Measurements from ENCODE around the gene CACNA1S.
A peak's percentile ranks its signal among the peaks of the same experiment; 100 is the strongest.

CACNA1S gene

GRCh38 chr1:201089596-201089995, 22.6 kb downstream of the CACNA1S start:
- peak; percentile 71 for DNase-seq
- Histone ChIP-seq H3K27me3 (ENCODE audit: insufficient read depth, low read depth, severe bottlenecking) (no peaks in the 10 kb centered on the region), H3K36me3 (no peaks in the 10 kb centered on the region), H3K9me3 (ENCODE audit: severe bottlenecking) (no peaks in the 10 kb centered on the region), H3K27ac (peak overlapping the region; percentile 27), H3K4me3 (ENCODE audit: low read depth, low read length) (no peak overlapping the region)
- TF ChIP-seq CTCF (IDR thresholded peaks at IDR 0.05; ENCODE audit: low read depth, low read length) = no peak

GRCh38 chr1:201088901-201089525, 23.2 kb downstream of the CACNA1S start:
- H3K27ac ChIP-seq = peak overlapping the region; percentile 27
- no peak overlapping the region for H3K4me3 ChIP-seq (ENCODE audit: low read depth, low read length)
- DNase-seq = peak; percentile 86
- peak; percentile 85 for TF ChIP-seq CTCF (IDR thresholded peaks at IDR 0.05; ENCODE audit: low read depth, low read length)
- H3K9me3 ChIP-seq (ENCODE audit: severe bottlenecking) = no peaks in the 10 kb centered on the region
- H3K36me3 ChIP-seq = no peaks in the 10 kb centered on the region
- H3K27me3 ChIP-seq (ENCODE audit: insufficient read depth, low read depth, severe bottlenecking) = no peaks in the 10 kb centered on the region

GRCh38 chr1:201088395-201088794, 23.8 kb downstream of the CACNA1S start:
- Histone ChIP-seq H3K9me3 (ENCODE audit: severe bottlenecking) (no peaks in the 10 kb centered on the region), H3K27me3 (ENCODE audit: insufficient read depth, low read depth, severe bottlenecking) (no peaks in the 10 kb centered on the region), H3K27ac (no peak overlapping the region), H3K36me3 (no peaks in the 10 kb centered on the region), H3K4me3 (ENCODE audit: low read depth, low read length) (no peak overlapping the region)
- TF ChIP-seq CTCF (IDR thresholded peaks at IDR 0.05; ENCODE audit: low read depth, low read length) = no peak
- DNase-seq = no peak

GRCh38 chr1:201085902-201086735, 26.1 kb downstream of the CACNA1S start:
- no peak overlapping the region for H3K27ac ChIP-seq
- H3K36me3 ChIP-seq = no peaks in the 10 kb centered on the region
- H3K4me3 ChIP-seq (ENCODE audit: low read depth, low read length) = no peak overlapping the region
- peak; percentile 96 for DNase-seq
- no peaks in the 10 kb centered on the region for H3K9me3 ChIP-seq (ENCODE audit: severe bottlenecking)
- H3K27me3 ChIP-seq (ENCODE audit: insufficient read depth, low read depth, severe bottlenecking) = no peaks in the 10 kb centered on the region
- peak; percentile 99 for TF ChIP-seq CTCF (IDR thresholded peaks at IDR 0.05; ENCODE audit: low read depth, low read length)

GRCh38 chr1:201084295-201084694, 27.9 kb downstream of the CACNA1S start:
- H3K9me3 ChIP-seq (ENCODE audit: severe bottlenecking) = no peaks in the 10 kb centered on the region
- no peaks in the 10 kb centered on the region for H3K36me3 ChIP-seq
- no peak for DNase-seq
- H3K4me3 ChIP-seq (ENCODE audit: low read depth, low read length) = no peak overlapping the region
- no peaks in the 10 kb centered on the region for H3K27me3 ChIP-seq (ENCODE audit: insufficient read depth, low read depth, severe bottlenecking)
- no peak for TF ChIP-seq CTCF (IDR thresholded peaks at IDR 0.05; ENCODE audit: low read depth, low read length)
- no peak overlapping the region for H3K27ac ChIP-seq
